Uterus (tissue), 2 donors: Measurements from ENCODE around the gene LDLRAD4.

Experiments used
- CTCF ChIP-seq, 4 experiments: fragments of 200-600 bp in 2 of 4; fragments of 450-650 bp in 2 of 4; sonication (generic) in 2 of 4; IDR thresholded peaks; one replicate each; pipeline ENCODE4 v1.5.1; 2016 to 2019; ENCODE audit warnings: antibody characterized with exemption in 4 of 4, mild to moderate bottlenecking in 2 of 4, moderate library complexity in 1 of 4
- POLR2A ChIP-seq, 2 donors: fragments of 450-650 bp; IDR thresholded peaks; one replicate each; pipeline ENCODE4 v1.6.1; 2016; ENCODE audit warnings: antibody characterized with exemption in 2 of 2, mild to moderate bottlenecking in 1 of 2, moderate library complexity in 1 of 2

DNA sequence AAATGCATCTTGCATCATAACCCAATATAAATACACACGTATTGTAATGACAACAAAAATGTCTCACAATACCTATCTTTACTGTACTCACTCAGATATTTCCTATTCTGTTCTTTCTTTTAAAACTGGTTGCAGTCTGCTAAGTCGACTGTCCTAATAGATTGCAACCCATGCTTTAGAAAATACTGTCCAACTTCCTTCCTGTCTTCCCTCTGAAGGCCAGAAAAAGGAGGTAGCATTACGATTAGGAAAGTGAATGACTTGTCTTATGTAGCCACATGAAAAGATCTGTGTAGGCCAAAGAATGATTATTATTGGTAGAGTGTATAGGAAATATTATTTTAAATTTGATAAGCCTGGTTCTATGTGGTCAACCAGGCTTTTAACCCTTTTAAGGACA lies 373.7 kb downstream of the LDLRAD4 start:
- no peak for TF ChIP-seq CTCF (IDR thresholded peaks at IDR 0.05)
- no peak for TF ChIP-seq POLR2A (IDR thresholded peaks at IDR 0.05)
